NT2/D1 (cell line): ENCODE data around the gene DSE.

Experiments
- SUZ12 ChIP-seq: IDR thresholded peaks from 2 replicates; pipeline ENCODE4 v1.6.1; 2011; ENCODE audit not compliant: insufficient read length, insufficient read depth; ENCODE audit errors: extremely low read depth
- YY1 ChIP-seq: IDR thresholded peaks from 2 replicates; pipeline ENCODE4 v1.6.1; 2011; ENCODE audit not compliant: insufficient read length, insufficient read depth
- ZNF274 ChIP-seq: IDR thresholded peaks from 2 replicates; pipeline ENCODE4 v1.6.1; 2011; ENCODE audit warnings: mild to moderate bottlenecking, low read depth, low read length

DNA sequence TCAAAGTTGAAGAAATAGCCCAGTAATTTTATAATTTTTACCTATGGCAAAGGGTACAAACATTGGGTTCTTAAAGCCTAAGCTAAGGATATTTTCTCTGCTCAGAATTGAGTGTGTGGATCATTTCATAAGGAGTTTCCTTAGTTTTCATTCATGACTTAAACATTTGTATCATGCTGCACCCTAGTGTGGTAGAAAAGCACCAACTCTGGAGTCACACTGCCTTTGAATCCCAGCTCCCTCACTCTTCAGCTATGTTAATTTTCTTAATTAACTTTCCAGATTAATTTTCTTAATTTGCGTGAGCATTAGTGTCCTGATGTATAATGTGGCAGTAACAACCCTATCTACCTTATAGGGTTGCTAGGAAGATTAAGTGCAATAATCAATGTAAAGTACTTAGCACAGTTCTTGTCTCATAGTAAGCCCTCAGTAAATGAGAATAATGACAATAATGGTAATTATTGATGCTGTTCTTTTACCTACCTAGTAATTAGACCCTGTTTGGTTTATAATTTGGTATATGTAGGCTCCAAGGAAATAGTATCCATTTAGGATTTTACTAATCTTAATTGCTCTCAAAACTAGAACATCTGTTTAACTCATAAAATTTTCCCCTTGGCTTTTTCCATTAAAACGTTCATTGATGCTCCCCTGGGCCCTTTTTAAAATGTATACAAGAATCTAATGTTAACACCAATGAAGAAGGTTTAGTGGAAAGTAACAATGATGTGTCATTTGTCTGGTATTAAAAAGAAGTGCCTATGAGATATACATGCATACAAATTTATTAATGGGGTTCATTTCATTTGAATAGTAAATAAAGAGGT is 31.6 kb downstream of the DSE start:
- TF ChIP-seq ZNF274 (no peak), YY1 (no peak), SUZ12 (no peak)
